ENCODE measurements around the gene NFYC. TPM values are rescaled to one million over a fixed set of nuclear protein-coding genes. Genes with fewer than 3 reads are reported as not detected.

The NFYC gene
- total and polyA plus RNA-seq, 2 of the 8 experiments (the other 6 are each of a cell fraction or from before 2014, with no cell fraction given), result 54.1 to 124 TPM

DNA sequence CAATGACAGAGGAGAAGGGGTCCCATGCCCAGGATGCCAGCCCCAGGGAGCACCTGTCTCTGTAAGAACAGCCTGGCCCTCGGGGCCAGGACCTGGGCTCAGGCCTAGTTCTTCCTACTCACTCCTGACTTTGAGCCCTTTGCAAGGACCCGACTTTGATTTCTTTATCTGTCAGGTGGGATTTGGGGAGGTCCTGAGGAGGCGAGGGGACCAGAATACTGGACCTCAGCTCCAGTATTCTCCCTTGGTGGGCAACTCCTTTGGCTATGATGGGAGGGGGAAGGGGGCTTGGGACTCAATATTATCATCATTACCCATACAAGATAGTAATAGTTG is 110.2 kb downstream of the NFYC start:
- no peak overlapping the region for H3K14ac ChIP-seq (ENCODE audit: insufficient read length)
- H4K5ac ChIP-seq (ENCODE audit: insufficient read length, low read depth, low read length), result no peak overlapping the region
- H3K9ac ChIP-seq (replicated peaks in 1 of 4; ENCODE audit: extremely low read depth in 1 of 4, low read depth in 3 of 4, low read length in 3 of 4), result no peak overlapping the region
- H3K36me3 ChIP-seq (ENCODE audit: control insufficient read depth in 2 of 4, insufficient read depth in 4 of 4, low read length in 3 of 4), result no peaks in the 10 kb centered on the region
- no peak overlapping the region for H2AK5ac ChIP-seq (ENCODE audit: low read depth, low read length)
- H2BK12ac ChIP-seq (ENCODE audit: low read depth, low read length), result 0 out of 2 replicates have a peak overlapping the region, but pooled peaks have one; percentile 81
- CTCF ChIA-PET (ENCODE audit: partially characterized antibody), result interaction anchor here (2.2 to 24.5 kb wide), 2 partner anchors 25 to 147 kb away, joined by 7 to 325 read pairs; no protein-coding TSS in a partner anchor
- POLR2A ChIA-PET (ENCODE audit: partially characterized antibody), result interaction anchor here (1.0 to 1.6 kb wide), 5 partner anchors 10 to 111 kb away, joined by 3 to 7 read pairs (median 3); partner anchors contain the start of gene NFYC
- no peak overlapping the region for H2BK5ac ChIP-seq (ENCODE audit: low read depth, low read length)
- H3K56ac ChIP-seq (replicated peaks; ENCODE audit: insufficient read length, low read depth, low read length), result no peak overlapping the region
- H2BK20ac ChIP-seq (ENCODE audit: low read length), result no peak overlapping the region
- no peaks in the 10 kb centered on the region for H3K79me2 ChIP-seq (ENCODE audit: control insufficient read depth in 1 of 2, insufficient read depth in 2 of 2, low read length in 2 of 2)
- H3K27ac ChIP-seq (ENCODE audit: low read depth, low read length), result no peak overlapping the region
- H4K91ac ChIP-seq (replicated peaks; ENCODE audit: insufficient read length, low read length), result no peak overlapping the region
- H3K23me2 ChIP-seq (ENCODE audit: low read depth, low read length), result peaks cover 3% of the 10 kb centered on the region; the same call in 1 of the 2 replicates
- H2AFZ ChIP-seq (ENCODE audit: low read length), result no peak overlapping the region
- DNase-seq (ENCODE audit: low read depth in 1 of 2, low spot score in 2 of 2), result no peak
- FAIRE-seq, result no peak
- peak overlapping the region; percentile 57 to 73 for H3K4me2 ChIP-seq (ENCODE audit: insufficient read depth in 1 of 2, low read depth in 2 of 2, low read length in 2 of 2)
- WGBS, 2 experiments (ENCODE audit: extremely low coverage in 1 of 2, insufficient coverage in 1 of 2, insufficient read length in 1 of 2, insufficient replicate concordance in 2 of 2, low coverage in 1 of 2, low lambda C conversion rate in 2 of 2, missing lambda C conversion rate in 1 of 2), result 89% methylated on average over 3 of the region's 3 CpGs; no CpG with 5 or more reads in 1 of the 2 experiments
- no peak overlapping the region for H2BK120ac ChIP-seq (replicated peaks; ENCODE audit: low read depth, low read length)
- H3K23ac ChIP-seq (ENCODE audit: insufficient read length), result no peak overlapping the region
- peaks cover 0 to 6% (median 4%) of the 10 kb centered on the region in 4 experiments; a peak in 3 of 7 replicates for H3K27me3 ChIP-seq (replicated peaks in 1 of 4; ENCODE audit: control insufficient read depth in 3 of 4, extremely low read depth in 1 of 4, insufficient read depth in 3 of 4, low read length in 3 of 4)
- no peak overlapping the region for H3K18ac ChIP-seq (ENCODE audit: extremely low read depth, low read length)
- H3K4me1 ChIP-seq (replicated peaks in 1 of 4; ENCODE audit: control insufficient read depth in 3 of 4, insufficient read depth in 4 of 4, low read length in 3 of 4), result peaks cover 9 to 33% (median 25%) of the 10 kb centered on the region in 4 experiments
- peak overlapping the region in 1 of 4 experiments; percentile 51; a peak in 5 of 8 replicates for H3K4me3 ChIP-seq (ENCODE audit: extremely low read depth in 1 of 4, insufficient read depth in 2 of 4, low read depth in 3 of 4, low read length in 4 of 4)
- H3K79me1 ChIP-seq (ENCODE audit: low read depth, low read length), result no peaks in the 10 kb centered on the region
- no peak overlapping the region for H2BK15ac ChIP-seq (ENCODE audit: low read length)
- H3K4ac ChIP-seq (replicated peaks; ENCODE audit: insufficient read length, low read depth, low read length), result no peak overlapping the region
- H4K20me1 ChIP-seq (replicated peaks in 1 of 2; ENCODE audit: control insufficient read depth in 1 of 2, insufficient read depth in 2 of 2, low read length in 2 of 2), result no peaks in the 10 kb centered on the region
- H4K8ac ChIP-seq (ENCODE audit: extremely low read depth, insufficient read depth, low read length), result no peak overlapping the region
- H3K9me3 ChIP-seq (ENCODE audit: insufficient read depth in 2 of 2, low read depth in 1 of 2, low read length in 1 of 2), result no peaks in the 10 kb centered on the region
- TF ChIP-seq POU5F1 (IDR thresholded peaks at IDR 0.05; ENCODE audit: low read depth, low read length), result no peak
- no peak for TF ChIP-seq NRF1 (IDR thresholded peaks at IDR 0.05; ENCODE audit: low read depth, low read length)
